H9 (cell line): ENCODE measurements around the gene ZDHHC11. TPM values are rescaled to one million over a fixed set of nuclear protein-coding genes. Genes with fewer than 3 reads are reported as not detected.
"Not testable (repeated sequence)": the region's sequence is repeated elsewhere in the genome, so short reads cannot be mapped to it uniquely, and the experiment has no call there.

ENCODE experiments used
- DNase-seq: peaks from one replicate; pipeline ENCODE4 v3.0.0-alpha.2; 2017
- H2AFZ ChIP-seq: one replicate; pipeline ENCODE4 v1.6.1; 2013; ENCODE audit warnings: mild to moderate bottlenecking, low read length, control low read depth, moderate library complexity
- H2AK5ac ChIP-seq: 2 replicates; pipeline ENCODE4 v1.6.1; 2013; ENCODE audit warnings: low read length, control low read depth, mixed read lengths; ENCODE audit not compliant: insufficient read length
- H2BK120ac ChIP-seq: one replicate; pipeline ENCODE4 v1.6.1; 2013; ENCODE audit warnings: low read depth, mild to moderate bottlenecking, low read length, control low read depth, inconsistent platforms; ENCODE audit not compliant: poor library complexity, severe bottlenecking
- H2BK12ac ChIP-seq: 2 replicates; pipeline ENCODE4 v1.6.1; 2013; ENCODE audit warnings: low read length, control low read depth, mixed read lengths, low read depth; ENCODE audit not compliant: insufficient read length
- H2BK15ac ChIP-seq: 2 replicates; pipeline ENCODE4 v1.6.1; 2013; ENCODE audit warnings: low read depth, low read length, control low read depth
- H2BK20ac ChIP-seq: one replicate; pipeline ENCODE4 v1.6.1; 2013; ENCODE audit warnings: low read depth, mild to moderate bottlenecking, low read length, control low read depth, inconsistent platforms; ENCODE audit not compliant: poor library complexity, severe bottlenecking
- H2BK5ac ChIP-seq: 2 replicates; pipeline ENCODE4 v1.6.1; 2013; ENCODE audit warnings: low read length, control low read depth, mixed read lengths; ENCODE audit not compliant: insufficient read length
- H3K14ac ChIP-seq: 2 replicates; pipeline ENCODE4 v1.6.1; 2013; ENCODE audit warnings: low read length, control low read depth; ENCODE audit not compliant: insufficient read depth
- H3K18ac ChIP-seq: 2 replicates; pipeline ENCODE4 v1.6.1; 2013; ENCODE audit warnings: low read depth, mild to moderate bottlenecking, mixed read lengths, low read length, control low read depth; ENCODE audit not compliant: insufficient read length
- H3K23ac ChIP-seq: 2 replicates; pipeline ENCODE4 v1.6.1; 2013; ENCODE audit warnings: low read length, control low read depth, mixed read lengths, low read depth; ENCODE audit not compliant: insufficient read length
- H3K23me2 ChIP-seq: 2 replicates; pipeline ENCODE4 v1.6.1; 2013; ENCODE audit warnings: low read depth, mild to moderate bottlenecking, mixed read lengths, low read length, control low read depth; ENCODE audit not compliant: insufficient read length, poor library complexity, severe bottlenecking
- H3K27ac ChIP-seq: 2 replicates; pipeline ENCODE4 v1.5.1; 2013; ENCODE audit warnings: low read length, control low read depth, mixed read lengths, low read depth; ENCODE audit not compliant: insufficient read length
- H3K27me3 ChIP-seq: 2 replicates; pipeline ENCODE4 v1.6.1; 2013; ENCODE audit warnings: low read length, control low read depth, inconsistent platforms; ENCODE audit not compliant: insufficient read depth
- H3K4ac ChIP-seq: 2 replicates; pipeline ENCODE4 v1.6.1; 2013; ENCODE audit warnings: low read depth, mild to moderate bottlenecking, control low read depth, inconsistent platforms, low read length, moderate library complexity
- H3K4me1 ChIP-seq: 2 replicates; pipeline ENCODE4 v1.6.1; 2013; ENCODE audit warnings: low read length, control low read depth, inconsistent platforms; ENCODE audit not compliant: insufficient read depth
- H3K4me2 ChIP-seq: 2 replicates; pipeline ENCODE4 v1.6.1; 2013; ENCODE audit warnings: low read length, control low read depth, mixed read lengths; ENCODE audit not compliant: insufficient read length, insufficient read depth
- H3K56ac ChIP-seq: 2 replicates; pipeline ENCODE4 v1.6.1; 2013; ENCODE audit warnings: low read depth, mild to moderate bottlenecking, mixed read lengths, low read length, control low read depth; ENCODE audit not compliant: insufficient read length
- H3K79me1 ChIP-seq: 2 replicates; pipeline ENCODE4 v1.6.1; 2013; ENCODE audit warnings: low read depth, mild to moderate bottlenecking, moderate library complexity, low read length, control low read depth, inconsistent platforms; ENCODE audit not compliant: insufficient read depth, poor library complexity, severe bottlenecking
- H3K79me2 ChIP-seq: 2 replicates; pipeline ENCODE4 v1.6.1; 2013; ENCODE audit warnings: low read length, control low read depth, inconsistent platforms; ENCODE audit not compliant: insufficient read depth
- H3K9ac ChIP-seq: 2 replicates; pipeline ENCODE4 v1.6.1; 2013; ENCODE audit warnings: low read length, control low read depth, mixed read lengths; ENCODE audit not compliant: insufficient read length; ENCODE audit errors: extremely low read depth
- H3K9me3 ChIP-seq: one replicate; pipeline ENCODE4 v1.6.1; 2013; ENCODE audit warnings: low read depth, low read length, inconsistent platforms; ENCODE audit not compliant: control insufficient read depth
- H3T11ph ChIP-seq: one replicate; pipeline ENCODE4 v1.6.1; 2013; ENCODE audit warnings: mild to moderate bottlenecking, low read length, control low read depth, inconsistent platforms
- H4K20me1 ChIP-seq: one replicate; pipeline ENCODE4 v1.6.1; 2013; ENCODE audit not compliant: control insufficient read depth, insufficient read length, insufficient read depth
- H4K5ac ChIP-seq: 2 replicates; pipeline ENCODE4 v1.6.1; 2013; ENCODE audit warnings: low read depth, mild to moderate bottlenecking, mixed read lengths, low read length, control low read depth; ENCODE audit not compliant: insufficient read length
- H4K8ac ChIP-seq: replicated peaks from 2 replicates; pipeline ENCODE4 v1.6.1; 2013; ENCODE audit warnings: low read length, control low read depth, mixed read lengths, low read depth; ENCODE audit not compliant: insufficient read length
- H4K91ac ChIP-seq: 2 replicates; pipeline ENCODE4 v1.6.1; 2013; ENCODE audit warnings: low read depth, mild to moderate bottlenecking, moderate library complexity, mixed read lengths, low read length, control low read depth; ENCODE audit not compliant: insufficient read length
- H3K27ac Mint-ChIP-seq, 3 experiments: 2 replicates in 2 of 3; 3 replicates in 1 of 3; pipeline ENCODE4 v1.8.0; 2020 to 2021; ENCODE audit warnings: mixed read lengths in 3 of 3, mild to moderate bottlenecking in 1 of 3, moderate library complexity in 1 of 3
- H3K27me3 Mint-ChIP-seq: 2 replicates; pipeline ENCODE4 v1.8.0; 2021; ENCODE audit warnings: low read depth, mild to moderate bottlenecking, moderate library complexity, mixed read lengths
- H3K36me3 Mint-ChIP-seq, 3 experiments: 2 replicates in 2 of 3; 3 replicates in 1 of 3; pipeline ENCODE4 v1.8.0; 2020 to 2021; ENCODE audit warnings: low read depth in 3 of 3, mixed read lengths in 3 of 3; ENCODE audit not compliant: insufficient read depth in 1 of 3
- H3K4me1 Mint-ChIP-seq, 2 experiments: 2 replicates each; pipeline ENCODE4 v1.8.0; 2020; ENCODE audit warnings: mixed read lengths in 2 of 2
- H3K4me3 Mint-ChIP-seq, 2 experiments: 2 replicates in 1 of 2; 3 replicates in 1 of 2; pipeline ENCODE4 v1.8.0; 2020 to 2021; ENCODE audit warnings: mild to moderate bottlenecking in 2 of 2, mixed read lengths in 2 of 2, moderate library complexity in 1 of 2
- H3K9me3 Mint-ChIP-seq, 2 experiments: 2 replicates in 1 of 2; 3 replicates in 1 of 2; pipeline ENCODE4 v1.8.0; 2020; ENCODE audit warnings: mild to moderate bottlenecking in 2 of 2, mixed read lengths in 2 of 2, moderate library complexity in 1 of 2
- WGBS: extraction: QIAGEN DNeasy Blood & Tissue Kit; methylation state at CpG from one replicate; pipeline ENCODE4 v1.1.7; 2013; ENCODE audit warnings: missing lambda C conversion rate, low lambda C conversion rate, mixed read lengths; ENCODE audit not compliant: insufficient read length; ENCODE audit errors: extremely low coverage; 5-methylcytosine and 5-hydroxymethylcytosine counted together
- total RNA-seq: library from RNA; stranded (reverse); gene quantifications from 2 replicates; pipeline ENCODE4 v1.2.1, GENCODE V29; 2021
- TF ChIP-seq, protein P1 (sequence below): fragments of 200-600 bp; sonication (generic); conservative IDR thresholded peaks from 3 replicates; pipeline ENCODE4 v1.8.0; 2021; ENCODE audit warnings: antibody characterized with exemption, mild to moderate bottlenecking

ZDHHC11 gene
- total RNA-seq, 1 experiment from 2014 or later, result 37.6 TPM

DNA sequence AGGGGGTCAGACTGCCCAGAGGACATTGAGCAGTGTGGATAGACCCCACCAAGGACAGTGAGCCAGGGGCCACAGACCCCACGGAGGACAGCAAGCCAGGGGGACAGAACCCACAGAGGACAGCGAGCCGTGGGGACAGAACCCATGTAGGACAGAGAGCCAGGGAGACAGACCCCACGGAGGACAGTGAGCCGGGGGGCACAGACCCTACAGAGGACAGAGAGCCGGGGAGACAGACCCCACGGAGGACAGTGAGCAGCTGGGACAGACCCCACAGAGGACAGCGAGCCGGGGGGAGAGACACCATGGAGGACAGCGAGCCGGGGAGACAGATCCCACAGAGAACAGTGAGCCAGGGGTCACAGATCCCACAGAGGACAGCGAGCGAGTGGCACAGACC, 3.4 kb upstream of the ZDHHC11 start:
- no peak overlapping the region for H3K18ac ChIP-seq
- H2BK20ac ChIP-seq, result no peak overlapping the region
- no peak overlapping the region for H3K14ac ChIP-seq
- no peak overlapping the region for H3K4me3 Mint-ChIP-seq
- H2BK5ac ChIP-seq, result no peak overlapping the region
- peaks cover 0 to 10% (median 0%) of the 10 kb centered on the region in 3 experiments; a peak in 3 of 7 replicates for H3K36me3 Mint-ChIP-seq
- H3K79me2 ChIP-seq, result no peaks in the 10 kb centered on the region
- no CpG with 5 or more reads among the region's 13 CpGs for WGBS
- H3K23me2 ChIP-seq, result no peaks in the 10 kb centered on the region
- no peaks in the 10 kb centered on the region for H4K20me1 ChIP-seq
- H2AFZ ChIP-seq, result no peak overlapping the region
- H3K27ac Mint-ChIP-seq, result no peak overlapping the region
- H4K5ac ChIP-seq, result no peak overlapping the region
- no peaks in the 10 kb centered on the region for H3K4me1 ChIP-seq
- no peak overlapping the region for H3K4ac ChIP-seq
- TF ChIP-seq, protein P1, sequence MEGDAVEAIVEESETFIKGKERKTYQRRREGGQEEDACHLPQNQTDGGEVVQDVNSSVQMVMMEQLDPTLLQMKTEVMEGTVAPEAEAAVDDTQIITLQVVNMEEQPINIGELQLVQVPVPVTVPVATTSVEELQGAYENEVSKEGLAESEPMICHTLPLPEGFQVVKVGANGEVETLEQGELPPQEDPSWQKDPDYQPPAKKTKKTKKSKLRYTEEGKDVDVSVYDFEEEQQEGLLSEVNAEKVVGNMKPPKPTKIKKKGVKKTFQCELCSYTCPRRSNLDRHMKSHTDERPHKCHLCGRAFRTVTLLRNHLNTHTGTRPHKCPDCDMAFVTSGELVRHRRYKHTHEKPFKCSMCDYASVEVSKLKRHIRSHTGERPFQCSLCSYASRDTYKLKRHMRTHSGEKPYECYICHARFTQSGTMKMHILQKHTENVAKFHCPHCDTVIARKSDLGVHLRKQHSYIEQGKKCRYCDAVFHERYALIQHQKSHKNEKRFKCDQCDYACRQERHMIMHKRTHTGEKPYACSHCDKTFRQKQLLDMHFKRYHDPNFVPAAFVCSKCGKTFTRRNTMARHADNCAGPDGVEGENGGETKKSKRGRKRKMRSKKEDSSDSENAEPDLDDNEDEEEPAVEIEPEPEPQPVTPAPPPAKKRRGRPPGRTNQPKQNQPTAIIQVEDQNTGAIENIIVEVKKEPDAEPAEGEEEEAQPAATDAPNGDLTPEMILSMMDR, result no peak
- H2BK120ac ChIP-seq, result no peak overlapping the region
- no peaks in the 10 kb centered on the region for H3K4me1 Mint-ChIP-seq
- H4K91ac ChIP-seq, result no peak overlapping the region
- H3K56ac ChIP-seq, result no peak overlapping the region
- no peak overlapping the region for H3K4me2 ChIP-seq
- H3T11ph ChIP-seq, result no peak overlapping the region
- no peak overlapping the region for H3K23ac ChIP-seq
- H2BK15ac ChIP-seq, result no peak overlapping the region
- no peak overlapping the region for H4K8ac ChIP-seq
- H3K9ac ChIP-seq, result no peak overlapping the region
- no peak overlapping the region for H2AK5ac ChIP-seq
- H3K27me3 Mint-ChIP-seq, result peaks cover 4% of the 10 kb centered on the region; the same call in 1 of the 2 replicates
- H3K9me3 Mint-ChIP-seq, result no peaks in the 10 kb centered on the region
- no peaks in the 10 kb centered on the region for H3K27me3 ChIP-seq
- no peaks in the 10 kb centered on the region for H3K79me1 ChIP-seq
- no peak overlapping the region for H3K27ac ChIP-seq
- no peak for DNase-seq
- H3K9me3 ChIP-seq, result no peaks in the 10 kb centered on the region
- H2BK12ac ChIP-seq, result no peak overlapping the region

DNA sequence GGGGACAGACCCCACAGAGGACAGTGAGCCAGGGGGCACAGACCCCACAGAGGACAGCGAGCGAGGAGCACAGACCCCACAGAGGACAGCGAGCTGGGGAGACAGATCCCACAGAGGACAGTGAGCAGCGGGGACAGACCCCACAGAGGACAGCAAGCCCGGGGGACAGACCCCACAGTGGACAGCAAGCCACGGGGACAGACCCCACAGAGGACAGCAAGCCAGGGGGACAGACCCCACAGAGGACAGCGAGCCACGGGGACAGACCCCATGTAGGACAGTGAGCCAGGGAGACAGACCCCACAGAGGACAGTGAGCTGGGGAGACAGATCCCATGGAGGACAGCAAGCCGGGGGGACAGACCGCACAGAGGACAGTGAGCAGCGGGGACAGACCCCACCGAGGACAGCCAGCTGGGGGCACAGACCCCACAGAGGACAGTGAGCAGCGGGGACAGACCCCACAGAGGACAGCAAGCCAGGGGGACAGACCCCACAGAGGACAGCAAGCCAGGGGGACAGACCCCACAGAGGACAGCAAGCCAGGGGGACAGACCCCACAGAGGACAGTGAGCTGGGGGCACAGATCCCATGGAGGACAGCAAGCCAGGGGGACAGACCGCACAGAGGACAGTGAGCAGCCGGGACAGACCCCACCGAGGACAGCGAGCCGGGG, 2.8 kb upstream of the ZDHHC11 start:
- not testable (repeated sequence) for H3K79me2 ChIP-seq, H4K91ac ChIP-seq, H3K27me3 ChIP-seq, H3K23me2 ChIP-seq, H2AFZ ChIP-seq, H2BK12ac ChIP-seq, DNase-seq, H3K79me1 ChIP-seq, H3K27me3 Mint-ChIP-seq, H2AK5ac ChIP-seq, H3K4me1 Mint-ChIP-seq, H2BK5ac ChIP-seq, H3K27ac ChIP-seq, H3K14ac ChIP-seq, H3K4me3 Mint-ChIP-seq, H3K9ac ChIP-seq, H4K20me1 ChIP-seq, H4K5ac ChIP-seq, H3K18ac ChIP-seq, H3K4me1 ChIP-seq, H3K4ac ChIP-seq, H2BK20ac ChIP-seq, H3K36me3 Mint-ChIP-seq, H3K23ac ChIP-seq, H3K56ac ChIP-seq, H2BK15ac ChIP-seq, H4K8ac ChIP-seq, H3K9me3 Mint-ChIP-seq, H3K9me3 ChIP-seq, H3K27ac Mint-ChIP-seq, H2BK120ac ChIP-seq, H3K4me2 ChIP-seq, H3T11ph ChIP-seq
- no CpG with 5 or more reads among the region's 18 CpGs for WGBS
